Measurements from ENCODE around the gene LDLRAD2. TPM values are rescaled to one million over a fixed set of nuclear protein-coding genes. Genes with fewer than 3 reads are reported as not detected.

Gene LDLRAD2
- total RNA-seq, 1 experiment from 2014 or later, result 1.0 TPM

DNA sequence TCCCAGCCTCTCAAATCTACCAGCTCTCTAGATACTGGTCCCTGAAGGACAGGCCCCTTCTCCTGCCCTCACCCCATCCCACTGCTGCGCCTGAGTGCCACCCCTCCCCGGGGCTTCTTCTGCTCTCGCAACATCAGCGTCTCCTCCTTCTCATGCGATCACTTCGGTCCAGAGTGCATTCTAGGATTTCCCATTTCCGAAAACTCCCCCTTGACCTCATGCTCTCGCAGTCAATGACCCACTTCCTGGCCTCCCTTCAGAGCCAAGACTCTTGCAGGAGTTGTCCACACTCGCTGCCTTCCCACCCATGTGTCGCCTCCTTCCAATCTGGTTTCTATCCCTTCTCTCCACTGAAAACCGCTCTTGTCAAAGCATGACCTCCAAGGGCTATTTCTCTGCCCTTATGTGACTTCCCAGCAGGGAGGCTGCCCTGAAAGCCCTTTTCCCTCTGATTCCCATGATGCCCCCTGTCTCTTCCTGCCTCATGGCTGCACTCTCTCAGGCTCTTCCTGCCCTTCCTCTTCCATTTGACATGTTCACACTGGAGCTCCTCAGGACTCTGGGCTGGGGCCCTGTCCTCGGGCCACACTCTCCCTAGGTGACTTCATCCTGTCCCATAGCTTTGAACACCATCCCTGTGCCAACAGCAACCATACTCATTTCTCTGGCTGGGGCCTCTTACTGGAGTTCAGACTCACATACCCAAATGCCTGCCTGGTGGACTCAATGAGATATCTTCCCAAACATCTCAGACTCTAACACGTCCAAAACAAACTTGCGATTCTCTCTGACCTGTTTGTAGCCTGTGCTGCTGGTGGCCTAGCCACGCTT is 46.0 kb downstream of the LDLRAD2 start:
- H3K9ac ChIP-seq (ENCODE audit: extremely low read depth, insufficient read length, low read length), result no peak overlapping the region
- H3K4ac ChIP-seq (ENCODE audit: low read depth, low read length), result no peak overlapping the region
- no peaks in the 10 kb centered on the region for H3K9me3 ChIP-seq (ENCODE audit: control insufficient read depth, low read depth, low read length)
- H3K23me2 ChIP-seq (ENCODE audit: insufficient read length, low read depth, low read length, poor library complexity, severe bottlenecking), result no peaks in the 10 kb centered on the region
- no peak overlapping the region for H3K18ac ChIP-seq (ENCODE audit: insufficient read length, low read depth, low read length)
- no CpG with 5 or more reads among the region's 15 CpGs for WGBS (ENCODE audit: extremely low coverage, insufficient read length, low lambda C conversion rate)
- no peak overlapping the region for H2BK15ac ChIP-seq (ENCODE audit: low read depth, low read length)
- H4K91ac ChIP-seq (ENCODE audit: insufficient read length, low read depth, low read length), result no peak overlapping the region
- no peak overlapping the region for H2BK12ac ChIP-seq (ENCODE audit: insufficient read length, low read depth, low read length)
- no peaks in the 10 kb centered on the region for H4K20me1 ChIP-seq (ENCODE audit: control insufficient read depth, insufficient read depth, insufficient read length)
- no peaks in the 10 kb centered on the region for H3K4me1 ChIP-seq (ENCODE audit: insufficient read depth, low read length)
- H3K27ac ChIP-seq (ENCODE audit: insufficient read length, low read depth, low read length), result no peak overlapping the region
- no peak overlapping the region for H3K56ac ChIP-seq (ENCODE audit: insufficient read length, low read depth, low read length)
- H2AK5ac ChIP-seq (ENCODE audit: insufficient read length, low read length), result no peak overlapping the region
- H3K79me1 ChIP-seq (ENCODE audit: insufficient read depth, low read depth, low read length, poor library complexity, severe bottlenecking), result no peaks in the 10 kb centered on the region
- no peaks in the 10 kb centered on the region for H3K27me3 Mint-ChIP-seq (ENCODE audit: low read depth)
- H3T11ph ChIP-seq (ENCODE audit: low read length), result no peak overlapping the region
- no peak overlapping the region for H3K4me2 ChIP-seq (ENCODE audit: insufficient read depth, insufficient read length, low read length)
- H4K5ac ChIP-seq (ENCODE audit: insufficient read length, low read depth, low read length), result no peak overlapping the region
- H2BK5ac ChIP-seq (ENCODE audit: insufficient read length, low read length), result no peak overlapping the region
- peaks cover 26 to 67% (median 66%) of the 10 kb centered on the region in 3 experiments; a peak in 6 of 7 replicates for H3K36me3 Mint-ChIP-seq (ENCODE audit: insufficient read depth in 1 of 3, low read depth in 3 of 3)
- H4K8ac ChIP-seq (replicated peaks; ENCODE audit: insufficient read length, low read depth, low read length), result no peak overlapping the region
- DNase-seq, result no peak
- no peaks in the 10 kb centered on the region for H3K4me1 Mint-ChIP-seq
- TF ChIP-seq, protein P1, sequence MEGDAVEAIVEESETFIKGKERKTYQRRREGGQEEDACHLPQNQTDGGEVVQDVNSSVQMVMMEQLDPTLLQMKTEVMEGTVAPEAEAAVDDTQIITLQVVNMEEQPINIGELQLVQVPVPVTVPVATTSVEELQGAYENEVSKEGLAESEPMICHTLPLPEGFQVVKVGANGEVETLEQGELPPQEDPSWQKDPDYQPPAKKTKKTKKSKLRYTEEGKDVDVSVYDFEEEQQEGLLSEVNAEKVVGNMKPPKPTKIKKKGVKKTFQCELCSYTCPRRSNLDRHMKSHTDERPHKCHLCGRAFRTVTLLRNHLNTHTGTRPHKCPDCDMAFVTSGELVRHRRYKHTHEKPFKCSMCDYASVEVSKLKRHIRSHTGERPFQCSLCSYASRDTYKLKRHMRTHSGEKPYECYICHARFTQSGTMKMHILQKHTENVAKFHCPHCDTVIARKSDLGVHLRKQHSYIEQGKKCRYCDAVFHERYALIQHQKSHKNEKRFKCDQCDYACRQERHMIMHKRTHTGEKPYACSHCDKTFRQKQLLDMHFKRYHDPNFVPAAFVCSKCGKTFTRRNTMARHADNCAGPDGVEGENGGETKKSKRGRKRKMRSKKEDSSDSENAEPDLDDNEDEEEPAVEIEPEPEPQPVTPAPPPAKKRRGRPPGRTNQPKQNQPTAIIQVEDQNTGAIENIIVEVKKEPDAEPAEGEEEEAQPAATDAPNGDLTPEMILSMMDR (conservative IDR thresholded peaks at IDR 0.05), result no peak
- H3K79me2 ChIP-seq (ENCODE audit: insufficient read depth, low read length), result no peaks in the 10 kb centered on the region
- H3K4me3 Mint-ChIP-seq, result no peak overlapping the region
- H2BK20ac ChIP-seq (ENCODE audit: low read depth, low read length, poor library complexity, severe bottlenecking), result no peak overlapping the region
- no peak overlapping the region for H2AFZ ChIP-seq (ENCODE audit: low read length)
- H3K27me3 ChIP-seq (ENCODE audit: insufficient read depth, low read length), result no peaks in the 10 kb centered on the region
- H3K14ac ChIP-seq (ENCODE audit: insufficient read depth, low read length), result no peak overlapping the region
- H3K27ac Mint-ChIP-seq, result peak overlapping the region; percentile 59 to 81 (median 73); a peak in 5 of 7 replicates
- no peak overlapping the region for H3K23ac ChIP-seq (ENCODE audit: insufficient read length, low read depth, low read length)
- H2BK120ac ChIP-seq (ENCODE audit: low read depth, low read length, poor library complexity, severe bottlenecking), result no peak overlapping the region
- no peaks in the 10 kb centered on the region for H3K9me3 Mint-ChIP-seq
